HG03354 (cell line): ENCODE results near the gene GLYATL3.
"Not testable (repeated sequence)": the region's sequence is repeated elsewhere in the genome, so short reads cannot be mapped to it uniquely, and the experiment has no call there.

ENCODE experiments used
- ATAC-seq: cut with Tn5 transposase; IDR thresholded peaks from one replicate; pipeline ENCODE4 v1.9.1; 2021; ENCODE audit warnings: mild to moderate bottlenecking; ENCODE audit not compliant: unreplicated experiment, poor library complexity, severe bottlenecking

The GLYATL3 gene

GRCh38 chr6:49499623-49500022, at the start of gene GLYATL3:
Gene GLYATL3, plus strand, starts transcription at chr6:49499923. Its CDS starts 12,068 bp downstream, at chr6:49511991.
- ATAC-seq, result no peak

- ATAC-seq, result no peak
Measured at GRCh38 chr6:49453221-49453620, 46.5 kb upstream of the GLYATL3 start.

- peak; percentile 87 for ATAC-seq
Measured at GRCh38 chr6:49454787-49455709, 44.7 kb upstream of the GLYATL3 start.

GRCh38 chr6:49457771-49458170, 42.0 kb upstream of the GLYATL3 start:
- no peak for ATAC-seq

GRCh38 chr6:49462071-49462470, 37.7 kb upstream of the GLYATL3 start:
- no peak for ATAC-seq

GRCh38 chr6:49462599-49462926, 37.2 kb upstream of the GLYATL3 start:
- peak; percentile 17 for ATAC-seq

GRCh38 chr6:49462927-49463611, 36.7 kb upstream of the GLYATL3 start, which contains the start of the genes CENPQ and MMUT:
Gene CENPQ, plus strand, starts transcription at chr6:49463370. Its CDS starts 6,807 bp downstream, at chr6:49470177.
Gene MMUT, minus strand, starts transcription at chr6:49463253. Its CDS starts 3,787 bp downstream, at chr6:49459466.
- peak; percentile 98 for ATAC-seq

GRCh38 chr6:49463612-49463967, 36.1 kb upstream of the GLYATL3 start:
- peak; percentile 9 for ATAC-seq

- no peak for ATAC-seq
Measured at GRCh38 chr6:49464691-49465090, 35.0 kb upstream of the GLYATL3 start.

GRCh38 chr6:49468042-49468441, 31.7 kb upstream of the GLYATL3 start:
- ATAC-seq, result no peak

- ATAC-seq, result not testable (repeated sequence)
Measured at GRCh38 chr6:49476564-49476963, 23.2 kb upstream of the GLYATL3 start.

GRCh38 chr6:49479308-49479970, 20.3 kb upstream of the GLYATL3 start:
- no peak for ATAC-seq

- ATAC-seq, result not testable (repeated sequence)
Measured at GRCh38 chr6:49481846-49482245, 17.9 kb upstream of the GLYATL3 start.

GRCh38 chr6:49483380-49483779, 16.3 kb upstream of the GLYATL3 start:
- not testable (repeated sequence) for ATAC-seq

GRCh38 chr6:49490633-49491032, 9.1 kb upstream of the GLYATL3 start:
- ATAC-seq, result no peak

- no peak for ATAC-seq
Measured at GRCh38 chr6:49497304-49497703, 2.4 kb upstream of the GLYATL3 start.

GRCh38 chr6:49499126-49499525, 597 bp upstream of the GLYATL3 start:
- no peak for ATAC-seq

- ATAC-seq, result no peak
Measured at GRCh38 chr6:49504666-49505065, 4.9 kb downstream of the GLYATL3 start.

GRCh38 chr6:49506569-49507111, 6.9 kb downstream of the GLYATL3 start:
- ATAC-seq, result no peak

GRCh38 chr6:49509342-49509741, 9.6 kb downstream of the GLYATL3 start:
- no peak for ATAC-seq
